Activated naive CD4-positive, alpha-beta T cell treated with anti-CD3 and anti-CD28 coated beads for 36 hours (primary cell): ENCODE measurements around the gene LRG1. TPM values are rescaled to one million over a fixed set of nuclear protein-coding genes. Genes with fewer than 3 reads are reported as not detected.

Experiments
- CTCF ChIA-PET: fragments of 350-600 bp; sonication (Branson Sonifier 250); formaldehyde crosslinking; loops from one replicate; lab custom pipeline; 2021; ENCODE audit warnings: antibody characterized with exemption; lab: Charles Lee
- DNase-seq: peaks from one replicate; pipeline ENCODE4 v3.0.0-alpha.2; 2020
- H3K27ac Mint-ChIP-seq: one replicate; pipeline ENCODE4 v1.8.0; 2021; ENCODE audit warnings: mild to moderate bottlenecking, mixed read lengths
- H3K27me3 Mint-ChIP-seq: one replicate; pipeline ENCODE4 v1.8.0; 2021; ENCODE audit warnings: low read depth, mixed read lengths
- H3K36me3 Mint-ChIP-seq: one replicate; pipeline ENCODE4 v1.8.0; 2021; ENCODE audit warnings: low read depth, mixed read lengths
- H3K4me1 Mint-ChIP-seq: one replicate; pipeline ENCODE4 v1.8.0; 2021; ENCODE audit warnings: low read depth, mixed read lengths
- H3K4me3 Mint-ChIP-seq: one replicate; pipeline ENCODE4 v1.8.0; 2021; ENCODE audit warnings: mild to moderate bottlenecking, moderate library complexity, mixed read lengths
- H3K9me3 Mint-ChIP-seq: one replicate; pipeline ENCODE4 v1.8.0; 2021; ENCODE audit warnings: mixed read lengths
- intact Hi-C: fragments of 100-400 bp; cut with micrococcal nuclease; formaldehyde crosslinking; loops from one replicate; pipeline ENCODE4 v1.15.1; 2023
- total RNA-seq, 2 experiments: library from RNA; stranded (reverse); gene quantifications; one replicate each; pipeline ENCODE4 v1.2.3, GENCODE V29; 2021

LRG1 gene
- 1 to 10 TPM; 1.3 to 1.5 TPM for total RNA-seq

GRCh38 chr19:4539693-4540581, at the start of gene LRG1:
Gene LRG1 (minus strand): TSS chr19:4540036. CDS start chr19:4540013, 23 bp downstream.
- Mint-ChIP-seq H3K4me1 (peaks cover 11% of the 10 kb centered on the region), H3K4me3 (peak within 1 kb of the TSS; percentile 67), H3K9me3 (peaks cover 2% of the 10 kb centered on the region), H3K36me3 (no peaks in the 10 kb centered on the region), H3K27ac (peak within 1 kb of the TSS; percentile 46), H3K27me3 (peaks cover 11% of the 10 kb centered on the region)
- peak; percentile 70 for DNase-seq
- CTCF ChIA-PET, result interaction anchor here (1.0 to 1.7 kb wide), 2 partner anchors 15 to 400 kb away, joined by 4 to 6 read pairs; no protein-coding TSS in a partner anchor
- intact Hi-C loops, result no loop called here

- no peak overlapping the region for H3K4me3 Mint-ChIP-seq
- DNase-seq, result no peak
- peaks cover 3% of the 10 kb centered on the region for H3K4me1 Mint-ChIP-seq
- H3K27me3 Mint-ChIP-seq, result peaks cover 50% of the 10 kb centered on the region
- no peaks in the 10 kb centered on the region for H3K36me3 Mint-ChIP-seq
- no peak overlapping the region for H3K27ac Mint-ChIP-seq
- CTCF ChIA-PET, result interaction anchor here (0.7 to 1.1 kb wide), 3 partner anchors 12 to 682 kb away, joined by 3 to 6 read pairs (median 4); no protein-coding TSS in a partner anchor
- intact Hi-C loops, result no loop called here
- no peaks in the 10 kb centered on the region for H3K9me3 Mint-ChIP-seq
Observed at GRCh38 chr19:4588291-4588761, 48.5 kb upstream of the LRG1 start.

- Mint-ChIP-seq H3K4me1 (peaks cover 3% of the 10 kb centered on the region), H3K27me3 (peaks cover 46% of the 10 kb centered on the region), H3K27ac (no peak overlapping the region), H3K36me3 (no peaks in the 10 kb centered on the region), H3K9me3 (no peaks in the 10 kb centered on the region), H3K4me3 (no peak overlapping the region)
- no peak for DNase-seq
- CTCF ChIA-PET, result interaction anchor here (0.6 to 1.5 kb wide), 5 partner anchors 11 to 714 kb away, joined by 3 to 6 read pairs (median 3); no protein-coding TSS in a partner anchor
- intact Hi-C loops, result no loop called here
Observed at GRCh38 chr19:4587527-4587926, 47.7 kb upstream of the LRG1 start.

- intact Hi-C loops, result no loop called here
- H3K27me3 Mint-ChIP-seq, result peaks cover 51% of the 10 kb centered on the region
- no peak overlapping the region for H3K27ac Mint-ChIP-seq
- no peaks in the 10 kb centered on the region for H3K36me3 Mint-ChIP-seq
- DNase-seq, result no peak
- H3K4me3 Mint-ChIP-seq, result no peak overlapping the region
- no peaks in the 10 kb centered on the region for H3K9me3 Mint-ChIP-seq
- H3K4me1 Mint-ChIP-seq, result peaks cover 10% of the 10 kb centered on the region
- CTCF ChIA-PET, result interaction anchor here (1.5 kb wide), 1 partner anchor 16 kb away, joined by 4 read pairs; no protein-coding TSS in a partner anchor
Observed at GRCh38 chr19:4586691-4587090, 46.9 kb upstream of the LRG1 start.

- DNase-seq, result no peak
- Mint-ChIP-seq H3K4me1 (peaks cover 10% of the 10 kb centered on the region), H3K4me3 (no peak overlapping the region), H3K36me3 (no peaks in the 10 kb centered on the region), H3K27me3 (peaks cover 46% of the 10 kb centered on the region), H3K27ac (no peak overlapping the region), H3K9me3 (no peaks in the 10 kb centered on the region)
- intact Hi-C loops, result no loop called here
- CTCF ChIA-PET, result interaction anchor here (1.2 to 1.5 kb wide), 2 partner anchors 9 to 16 kb away, joined by 4 to 5 read pairs; no protein-coding TSS in a partner anchor
Observed at GRCh38 chr19:4586245-4586644, 46.4 kb upstream of the LRG1 start.

GRCh38 chr19:4585556-4585955, 45.7 kb upstream of the LRG1 start:
- no peaks in the 10 kb centered on the region for H3K36me3 Mint-ChIP-seq
- no peak for DNase-seq
- H3K9me3 Mint-ChIP-seq, result no peaks in the 10 kb centered on the region
- intact Hi-C loops, result no loop called here
- CTCF ChIA-PET, result interaction anchor here (0.9 to 1.5 kb wide), 3 partner anchors 8 to 50 kb away, joined by 3 to 6 read pairs (median 5); no protein-coding TSS in a partner anchor
- H3K27me3 Mint-ChIP-seq, result peaks cover 44% of the 10 kb centered on the region
- no peak overlapping the region for H3K4me3 Mint-ChIP-seq
- peaks cover 12% of the 10 kb centered on the region for H3K4me1 Mint-ChIP-seq
- no peak overlapping the region for H3K27ac Mint-ChIP-seq

GRCh38 chr19:4584670-4585460, 45.0 kb upstream of the LRG1 start:
- H3K36me3 Mint-ChIP-seq, result no peaks in the 10 kb centered on the region
- H3K9me3 Mint-ChIP-seq, result no peaks in the 10 kb centered on the region
- peaks cover 12% of the 10 kb centered on the region for H3K4me1 Mint-ChIP-seq
- intact Hi-C loops, result no loop called here
- peaks cover 42% of the 10 kb centered on the region for H3K27me3 Mint-ChIP-seq
- CTCF ChIA-PET, result interaction anchor here (0.8 to 1.5 kb wide), 4 partner anchors 7 to 1401 kb away, joined by 3 to 6 read pairs (median 4); no protein-coding TSS in a partner anchor
- H3K27ac Mint-ChIP-seq, result no peak overlapping the region
- no peak overlapping the region for H3K4me3 Mint-ChIP-seq
- no peak for DNase-seq

GRCh38 chr19:4583961-4584669, 44.3 kb upstream of the LRG1 start:
- H3K9me3 Mint-ChIP-seq, result no peaks in the 10 kb centered on the region
- DNase-seq, result peak; percentile 47
- CTCF ChIA-PET, result interaction anchor here (0.8 kb wide), 1 partner anchor 1400 kb away, joined by 3 read pairs; no protein-coding TSS in a partner anchor
- H3K36me3 Mint-ChIP-seq, result no peaks in the 10 kb centered on the region
- no peak overlapping the region for H3K27ac Mint-ChIP-seq
- H3K4me3 Mint-ChIP-seq, result no peak overlapping the region
- H3K27me3 Mint-ChIP-seq, result peaks cover 47% of the 10 kb centered on the region
- intact Hi-C loops, result no loop called here
- H3K4me1 Mint-ChIP-seq, result peaks cover 12% of the 10 kb centered on the region

GRCh38 chr19:4582980-4583842, 43.4 kb upstream of the LRG1 start:
- Mint-ChIP-seq H3K9me3 (no peaks in the 10 kb centered on the region), H3K27ac (no peak overlapping the region), H3K27me3 (peaks cover 55% of the 10 kb centered on the region), H3K4me1 (peaks cover 12% of the 10 kb centered on the region), H3K36me3 (no peaks in the 10 kb centered on the region), H3K4me3 (no peak overlapping the region)
- intact Hi-C loops, result no loop called here
- CTCF ChIA-PET, result interaction anchor here (0.6 kb wide), 1 partner anchor 226 kb away, joined by 3 read pairs; no protein-coding TSS in a partner anchor
- DNase-seq, result no peak

GRCh38 chr19:4581666-4582553, 42.1 kb upstream of the LRG1 start:
- no peaks in the 10 kb centered on the region for H3K36me3 Mint-ChIP-seq

More at GRCh38 chr19:4581666-4582553, 42.1 kb upstream of the LRG1 start:
- CTCF ChIA-PET, result no interaction called here
- intact Hi-C loops, result no loop called here
- Mint-ChIP-seq H3K27ac (no peak overlapping the region), H3K4me3 (peak overlapping the region; percentile 23), H3K27me3 (peaks cover 53% of the 10 kb centered on the region), H3K4me1 (peaks cover 12% of the 10 kb centered on the region), H3K9me3 (no peaks in the 10 kb centered on the region)
- DNase-seq, result no peak
